Measurements from ENCODE around the gene DVL1. TPM values are rescaled to one million over a fixed set of nuclear protein-coding genes. Genes with fewer than 3 reads are reported as not detected.
A peak's percentile ranks its signal among the peaks of the same experiment; 100 is the strongest.

DVL1 gene
- total and polyA plus RNA-seq, 2 of the 13 experiments (the other 11 are each of a cell fraction or from before 2014, with no cell fraction given) = 30.8 to 60.4 TPM

DNA sequence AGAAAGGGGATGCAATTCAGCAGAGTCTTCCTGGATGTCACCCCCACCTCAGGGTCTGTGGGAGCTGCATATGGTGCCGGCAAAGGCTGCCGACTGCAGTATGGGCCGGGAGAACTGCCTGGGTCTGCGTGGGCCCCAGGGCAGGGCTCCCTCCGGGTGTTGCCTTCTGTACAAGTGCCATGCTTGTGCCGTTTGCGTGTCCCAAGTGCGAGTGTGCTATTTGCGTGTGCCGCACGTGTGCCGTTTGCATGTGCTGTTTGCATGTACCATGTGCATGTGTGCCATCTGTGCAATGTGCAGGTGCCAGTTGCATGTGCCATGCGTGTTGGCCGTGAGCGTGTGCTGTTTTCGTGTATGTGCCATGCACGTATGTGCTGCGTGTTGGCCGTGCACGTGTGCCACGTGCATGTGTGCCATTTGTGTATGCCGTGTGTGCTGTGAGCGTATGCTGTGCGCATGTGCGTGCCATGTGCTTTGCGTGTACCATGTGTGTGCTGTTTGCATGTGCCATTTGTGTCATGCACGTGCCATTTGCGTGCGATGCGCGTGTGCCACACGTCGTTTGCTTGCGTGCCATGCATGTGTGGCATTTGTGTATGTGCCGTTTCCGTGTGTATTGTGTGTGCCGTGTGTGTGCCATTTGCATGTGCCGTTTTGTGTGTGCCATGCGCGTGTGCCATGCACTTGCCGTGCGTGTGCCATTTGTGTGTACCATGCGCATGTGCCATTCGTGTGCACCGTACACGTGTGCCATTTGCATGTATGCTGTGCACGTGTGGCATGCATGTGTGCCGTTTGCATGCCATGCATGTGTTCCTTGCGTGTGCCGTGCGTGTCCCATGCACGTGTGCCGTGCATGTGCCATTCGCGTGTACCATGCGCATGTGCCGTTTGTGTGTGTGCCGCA lies 19.7 kb downstream of the DVL1 start:
- BruUV-seq (replicated peaks) = no TSS peak
- Histone ChIP-seq H2AFZ (ENCODE audit: low read length) (no peak overlapping the region), H3K9ac (ENCODE audit: insufficient read depth, low read depth, low read length) (no peak overlapping the region), H3K9me3 (ENCODE audit: low read length) (no peaks in the 10 kb centered on the region), H4K20me1 (ENCODE audit: insufficient read depth, low read length) (0 out of 2 replicates have a peak, but pooled peaks cover under 1% of the 10 kb centered on the region), H3K4me1 (ENCODE audit: insufficient read depth, low read length) (peaks cover 36% of the 10 kb centered on the region), H3K27me3 (ENCODE audit: control insufficient read depth in 1 of 2, insufficient read depth in 2 of 2, low read length in 2 of 2) (0 out of 5 replicates have a peak, but pooled peaks cover 0 to 4% of the 10 kb centered on the region in 2 experiments), H3K27ac (ENCODE audit: extremely low read length, insufficient read depth, low read length) (no peak overlapping the region), H3K4me3 (replicated peaks in 1 of 3; ENCODE audit: insufficient read depth in 1 of 3, low read depth in 2 of 3, low read length in 3 of 3) (no peak overlapping the region), H3K79me2 (ENCODE audit: insufficient read depth, low read length) (peaks cover 15% of the 10 kb centered on the region), H3K36me3 (replicated peaks in 1 of 2; ENCODE audit: control insufficient read depth in 1 of 2, insufficient read depth in 2 of 2, low read length in 2 of 2) (peaks cover 0 to 3% of the 10 kb centered on the region in 2 experiments; a peak in 1 of 5 replicates), H3K4me2 (ENCODE audit: low read depth, low read length) (peak overlapping the region; percentile 87; the same call in 1 of the 2 replicates)
- CTCF ChIA-PET (ENCODE audit: low intra/inter-chr PET ratio, low total read pairs) = no interaction called here
- FAIRE-seq (no peak), ATAC-seq (no peak), DNase-seq (ENCODE audit: low spot score) (no peak)
- 95% methylated on average over 44 of the region's 58 CpGs for WGBS (ENCODE audit: low lambda C conversion rate)
- in situ Hi-C loops (cut with HindIII; ENCODE audit: extremely low pct_ligation_motif_present, low pct_unique_long_range_greater_than_20kb) (no loop called here), intact Hi-C loops (cut with micrococcal nuclease; ENCODE audit: unreplicated experiment) (no loop called here)
- POLR2A ChIA-PET = interaction anchor here (1.4 kb wide), 2 partner anchors 18 to 25 kb away, joined by 3 to 5 read pairs; no protein-coding TSS in a partner anchor
- TF ChIP-seq SSRP1 (CRISPR knock-in tag; IDR thresholded peaks at IDR 0.05) = peak; percentile 75
- no peak for TF ChIP-seq ZNF576 (CRISPR knock-in tag; IDR thresholded peaks at IDR 0.05)
- TF ChIP-seq KDM2A (CRISPR knock-in tag; IDR thresholded peaks at IDR 0.05; ENCODE audit: borderline replicate concordance, low read depth) = peak; percentile 35
- no peak for TF ChIP-seq ZNF841 (CRISPR knock-in tag; IDR thresholded peaks at IDR 0.05; ENCODE audit: borderline replicate concordance)
- TF ChIP-seq NONO (IDR thresholded peaks at IDR 0.05) = no peak
- peak; percentile 48; the same call in 1 of the 2 replicates for TF ChIP-seq NONO (CRISPR knock-in tag; conservative IDR thresholded peaks at IDR 0.05)
- TF ChIP-seq MATR3 (CRISPR knock-in tag; IDR thresholded peaks at IDR 0.05) = 0 out of 2 replicates have a peak, but pooled peaks have one; percentile 13
- no peak for TF ChIP-seq TEF (CRISPR knock-in tag; IDR thresholded peaks at IDR 0.05)
- peak; percentile 21; the same call in 1 of the 2 replicates for TF ChIP-seq SPEN (CRISPR knock-in tag; IDR thresholded peaks at IDR 0.05; ENCODE audit: low read depth)
- TF ChIP-seq SRSF4 (IDR thresholded peaks at IDR 0.05; ENCODE audit: low read depth, low read length, poor library complexity, severe bottlenecking) = no peak
- TF ChIP-seq NFIB (CRISPR knock-in tag; IDR thresholded peaks at IDR 0.05; ENCODE audit: borderline replicate concordance) = no peak
- no peak for TF ChIP-seq ZNF350 (CRISPR knock-in tag; IDR thresholded peaks at IDR 0.05; ENCODE audit: borderline replicate concordance, low read depth)
- no peak for TF ChIP-seq RELA (CRISPR knock-in tag; IDR thresholded peaks at IDR 0.05)
- no peak for TF ChIP-seq PHF20 (CRISPR knock-in tag; IDR thresholded peaks at IDR 0.05)
- 0 out of 2 replicates have a peak, but pooled peaks have one; percentile 71 for TF ChIP-seq HOXA7 (CRISPR knock-in tag; IDR thresholded peaks at IDR 0.05)
- TF ChIP-seq, protein P1, sequence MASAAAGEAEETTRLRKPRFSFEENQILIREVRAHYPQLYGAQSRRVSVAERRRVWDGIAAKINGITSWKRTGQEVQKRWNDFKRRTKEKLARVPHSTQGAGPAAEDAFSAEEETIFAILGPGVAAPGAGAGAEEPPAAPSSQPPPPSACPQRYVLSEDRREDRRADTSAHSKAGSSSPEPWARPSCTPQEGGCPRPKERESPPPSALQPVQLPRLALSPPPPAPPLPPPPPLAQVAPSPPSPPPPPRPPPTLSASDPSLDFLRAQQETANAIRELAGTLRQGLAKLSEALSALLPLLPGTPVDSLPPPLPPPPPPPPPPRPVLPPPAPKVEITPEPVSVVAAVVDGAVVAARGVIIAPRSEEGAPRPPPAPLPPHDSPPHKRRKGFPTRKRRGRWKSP (CRISPR knock-in tag; IDR thresholded peaks at IDR 0.05) = no peak
- TF ChIP-seq ZNF747 (CRISPR knock-in tag; IDR thresholded peaks at IDR 0.05; ENCODE audit: borderline replicate concordance) = no peak
- 0 out of 2 replicates have a peak, but pooled peaks have one; percentile 17 for TF ChIP-seq GATAD1 (CRISPR knock-in tag; IDR thresholded peaks at IDR 0.05)
- TF ChIP-seq NFE2 (CRISPR knock-in tag; IDR thresholded peaks at IDR 0.05) = no peak
- TF ChIP-seq FOSL1 (CRISPR knock-in tag; IDR thresholded peaks at IDR 0.05; ENCODE audit: borderline replicate concordance) = no peak
- TF ChIP-seq HMG20B (CRISPR knock-in tag; conservative IDR thresholded peaks at IDR 0.05) = no peak
- TF ChIP-seq ZC3H4 (CRISPR knock-in tag; IDR thresholded peaks at IDR 0.05; ENCODE audit: borderline replicate concordance) = 0 out of 2 replicates have a peak, but pooled peaks have one; percentile 22
- TF ChIP-seq ZBTB3 (CRISPR knock-in tag; IDR thresholded peaks at IDR 0.05; ENCODE audit: borderline replicate concordance, low read depth) = no peak

Data from HepG2 (cell line).